AG09309 (cell line): ENCODE data around the gene TMEM52.

Experiments used
- DNase-seq: peaks from one replicate; pipeline ENCODE4 v3.0.0-alpha.2; 2010; ENCODE audit warnings: low read depth
- H3K4me3 ChIP-seq: 2 replicates; pipeline ENCODE4 v1.5.1; 2011; ENCODE audit warnings: mild to moderate bottlenecking, low read depth, low read length, moderate library complexity; ENCODE audit not compliant: control insufficient read depth
- CTCF ChIP-seq: IDR thresholded peaks from 2 replicates; pipeline ENCODE4 v1.5.1; 2011; ENCODE audit warnings: mild to moderate bottlenecking, low read depth, low read length, inconsistent platforms; ENCODE audit not compliant: insufficient read depth, control insufficient read depth; ENCODE audit errors: missing control alignments

The TMEM52 gene

DNA sequence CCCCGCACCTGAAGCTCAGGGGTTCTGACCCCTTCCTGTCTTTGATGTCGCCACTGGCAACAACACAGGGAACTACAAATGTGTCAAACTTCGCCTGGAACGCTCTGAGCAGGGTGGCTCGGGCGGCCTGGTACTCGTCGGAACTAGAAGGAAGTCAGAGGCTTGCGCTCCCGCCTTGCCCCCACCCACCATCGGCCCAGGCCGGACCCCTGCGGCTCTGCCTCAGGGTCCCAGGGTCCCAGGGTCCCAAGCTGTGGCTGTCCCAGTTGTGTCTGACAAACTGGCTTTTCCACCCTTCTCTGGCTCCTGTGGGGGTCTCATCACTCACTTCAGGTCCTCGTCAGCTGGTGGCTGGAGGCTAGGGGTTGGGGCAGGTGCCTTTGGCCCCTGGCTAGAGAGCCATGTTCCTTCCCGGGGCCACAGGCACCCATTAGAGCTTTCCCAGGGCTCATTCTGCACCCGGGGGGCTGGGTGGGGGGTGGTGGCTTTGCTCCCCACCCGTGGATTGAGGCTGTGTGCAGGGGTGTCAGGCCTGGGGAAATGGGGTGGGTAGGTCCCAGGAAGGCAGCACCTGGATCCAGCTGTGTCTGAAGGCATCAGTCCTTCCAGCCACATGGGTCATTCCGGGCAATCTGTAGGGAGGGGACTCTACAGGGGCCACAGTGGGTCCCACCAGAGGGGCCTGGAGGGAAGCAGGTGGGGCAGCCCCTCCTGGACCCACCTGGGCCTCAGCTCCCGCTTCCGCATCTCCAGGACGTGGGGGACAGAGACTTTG, 8.0 kb upstream of the TMEM52 start:
- TF ChIP-seq CTCF = no peak
- DNase-seq = no peak
- H3K4me3 ChIP-seq = no peak overlapping the region

- H3K4me3 ChIP-seq = no peak overlapping the region
- no peak for DNase-seq
- no peak for TF ChIP-seq CTCF
Observed at GRCh38 chr1:1926346-1926811, 7.3 kb upstream of the TMEM52 start.

- H3K4me3 ChIP-seq = no peak overlapping the region
- no peak for TF ChIP-seq CTCF
- DNase-seq = no peak
Observed at GRCh38 chr1:1925437-1926345, 6.6 kb upstream of the TMEM52 start.

DNA sequence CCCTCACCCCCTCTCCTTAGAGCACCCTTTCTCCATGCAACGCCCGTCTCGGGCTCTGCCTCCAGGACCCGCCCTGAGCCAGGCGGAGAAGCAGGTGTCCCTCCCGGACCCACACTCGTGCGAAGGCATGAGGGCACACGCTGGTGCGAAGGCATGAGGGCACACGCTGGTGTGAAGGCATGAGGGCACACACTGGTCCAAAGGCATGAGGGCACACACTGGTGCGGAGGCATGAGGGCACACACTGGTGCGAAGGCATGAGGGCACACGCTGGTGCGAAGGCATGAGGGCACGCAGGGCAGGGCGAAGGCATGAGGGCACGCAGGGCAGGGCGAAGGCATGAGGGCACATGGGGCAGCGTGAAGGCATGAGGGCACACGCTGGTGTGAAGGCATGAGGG, 5.8 kb upstream of the TMEM52 start:
- no peak for TF ChIP-seq CTCF
- no peak overlapping the region for H3K4me3 ChIP-seq
- DNase-seq = no peak

DNA sequence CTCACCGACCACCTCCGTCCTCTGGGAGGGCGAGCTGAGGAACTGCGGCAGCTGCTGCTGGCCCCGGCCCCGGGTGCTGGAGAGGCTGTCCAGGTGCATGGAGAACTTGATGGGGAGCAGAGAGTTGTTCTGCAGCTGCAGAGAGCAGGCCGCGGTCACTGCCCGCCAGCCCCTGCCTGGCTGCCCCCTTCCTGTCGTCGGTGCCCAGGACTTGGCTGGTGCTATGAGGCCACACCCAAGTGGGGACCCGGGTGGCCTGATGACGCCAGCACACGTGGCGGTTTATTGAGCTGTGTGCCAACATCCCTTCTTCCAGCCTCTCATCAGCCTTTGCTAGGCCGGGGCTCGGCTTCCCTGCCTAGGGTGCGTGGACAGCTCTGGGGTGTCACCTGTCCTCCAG, 5.3 kb upstream of the TMEM52 start:
- no peak overlapping the region for H3K4me3 ChIP-seq
- TF ChIP-seq CTCF = no peak
- no peak for DNase-seq

GRCh38 chr1:1922956-1923833, 4.1 kb upstream of the TMEM52 start:
- H3K4me3 ChIP-seq = no peak overlapping the region
- DNase-seq = no peak
- TF ChIP-seq CTCF = no peak
